ENCODE results near the gene TWIST2.

Gene TWIST2

GRCh38 chr2:238919307-238919706 is 71.4 kb downstream of the TWIST2 start:
- no peaks in the 10 kb centered on the region for H3K27me3 ChIP-seq (ENCODE audit: insufficient read depth, poor library complexity, severe bottlenecking)

GRCh38 chr2:238920053-238920452 is 72.2 kb downstream of the TWIST2 start:
- Histone ChIP-seq H3K27me3 (ENCODE audit: insufficient read depth, poor library complexity, severe bottlenecking) (no peaks in the 10 kb centered on the region), H3K4me3 (replicated peaks; ENCODE audit: insufficient read depth, low read length) (no peak overlapping the region), H3K27ac (replicated peaks) (no peak overlapping the region)
- TF ChIP-seq GABPA (IDR thresholded peaks at IDR 0.05; ENCODE audit: low read depth) (no peak), REST (IDR thresholded peaks at IDR 0.05; ENCODE audit: insufficient replicate concordance, low read depth) (no peak), CTCF (IDR thresholded peaks at IDR 0.05; ENCODE audit: insufficient read depth, low read length) (no peak), POLR2AphosphoS5 (IDR thresholded peaks at IDR 0.05; ENCODE audit: low read depth) (no peak), SPI1 (IDR thresholded peaks at IDR 0.05; ENCODE audit: borderline replicate concordance, low read depth) (no peak)
- DNase-seq (ENCODE audit: low read depth in 1 of 2, low spot score in 1 of 2), result no peak

More at GRCh38 chr2:238919307-238919706, 71.4 kb downstream of the TWIST2 start:
- Histone ChIP-seq H3K4me3 (replicated peaks; ENCODE audit: insufficient read depth, low read length) (no peak overlapping the region), H3K27ac (replicated peaks) (no peak overlapping the region)
- TF ChIP-seq POLR2AphosphoS5 (IDR thresholded peaks at IDR 0.05; ENCODE audit: low read depth) (no peak), SPI1 (IDR thresholded peaks at IDR 0.05; ENCODE audit: borderline replicate concordance, low read depth) (no peak), CTCF (IDR thresholded peaks at IDR 0.05; ENCODE audit: insufficient read depth, low read length) (no peak), GABPA (IDR thresholded peaks at IDR 0.05; ENCODE audit: low read depth) (no peak), REST (IDR thresholded peaks at IDR 0.05; ENCODE audit: insufficient replicate concordance, low read depth) (no peak)
- DNase-seq (ENCODE audit: low read depth in 1 of 2, low spot score in 1 of 2), result no peak

GRCh38 chr2:238920601-238921001 is 72.7 kb downstream of the TWIST2 start:
- TF ChIP-seq REST (IDR thresholded peaks at IDR 0.05; ENCODE audit: insufficient replicate concordance, low read depth) (no peak), POLR2AphosphoS5 (IDR thresholded peaks at IDR 0.05; ENCODE audit: low read depth) (no peak), SPI1 (IDR thresholded peaks at IDR 0.05; ENCODE audit: borderline replicate concordance, low read depth) (no peak)
- no peaks in the 10 kb centered on the region for H3K27me3 ChIP-seq (ENCODE audit: insufficient read depth, poor library complexity, severe bottlenecking)
- H3K27ac ChIP-seq (replicated peaks), result no peak overlapping the region
- no peak for DNase-seq (ENCODE audit: low read depth in 1 of 2, low spot score in 1 of 2)
- no peak overlapping the region for H3K4me3 ChIP-seq (replicated peaks; ENCODE audit: insufficient read depth, low read length)

Data from HL-60 (cell line).